Liver (tissue), 9 donors: ENCODE measurements around the gene EXOC4. TPM values are rescaled to one million over a fixed set of nuclear protein-coding genes. Genes with fewer than 3 reads are reported as not detected.

ENCODE experiments used
- DNase-seq: peaks from one replicate; pipeline ENCODE4 v3.0.0-alpha.2; 2017; ENCODE audit warnings: low spot score
- H3K27ac ChIP-seq, 2 donors: one replicate each; pipeline ENCODE4 v1.7.0; 2013; ENCODE audit warnings: inconsistent platforms in 2 of 2, low read length in 2 of 2, control low read depth in 1 of 2, low read depth in 1 of 2, mild to moderate bottlenecking in 1 of 2
- H3K27me3 ChIP-seq, 4 donors: one replicate each; pipeline versions ENCODE4 v1.6.1 to v1.7.0; 2013; ENCODE audit warnings: low read length in 3 of 4, inconsistent platforms in 1 of 4, mild to moderate bottlenecking in 1 of 4, moderate library complexity in 1 of 4; ENCODE audit not compliant: control insufficient read depth in 4 of 4, insufficient read depth in 4 of 4
- H3K36me3 ChIP-seq, 4 donors: one replicate each; pipeline versions ENCODE4 v1.6.1 to v1.7.0; 2013; ENCODE audit warnings: low read length in 3 of 4, mild to moderate bottlenecking in 3 of 4, low read depth in 1 of 4, moderate library complexity in 1 of 4; ENCODE audit not compliant: control insufficient read depth in 4 of 4, insufficient read depth in 3 of 4
- H3K4me1 ChIP-seq, 4 donors: one replicate each; pipeline versions ENCODE4 v1.6.1 to v1.7.0; 2013; ENCODE audit warnings: low read length in 3 of 4, mild to moderate bottlenecking in 3 of 4, moderate library complexity in 1 of 4; ENCODE audit not compliant: control insufficient read depth in 4 of 4, insufficient read depth in 4 of 4
- H3K4me3 ChIP-seq, 3 donors: one replicate each; pipeline versions ENCODE4 v1.6.1 to v1.7.0; 2013; ENCODE audit warnings: low read length in 3 of 3, control low read depth in 1 of 3, low read depth in 1 of 3, mild to moderate bottlenecking in 1 of 3
- H3K9ac ChIP-seq, 2 donors: one replicate each; pipeline ENCODE4 v1.7.0; 2013; ENCODE audit warnings: low read length in 2 of 2, mild to moderate bottlenecking in 2 of 2, moderate library complexity in 2 of 2, control low read depth in 1 of 2, low read depth in 1 of 2
- H3K9me3 ChIP-seq, 4 donors: one replicate each; pipeline versions ENCODE4 v1.6.1 to v1.7.0; 2013; ENCODE audit warnings: low read length in 3 of 4; ENCODE audit not compliant: control insufficient read depth in 4 of 4
- EGR1 ChIP-seq, 2 donors: IDR thresholded peaks; 2 replicates each; pipeline ENCODE4 v1.6.1; 2016 to 2018; ENCODE audit warnings: antibody characterized with exemption in 2 of 2, low read depth in 2 of 2
- FOXA1 ChIP-seq: IDR thresholded peaks from 2 replicates; pipeline ENCODE4 v1.6.1; 2016; ENCODE audit warnings: antibody characterized with exemption
- GABPA ChIP-seq, 2 donors: IDR thresholded peaks in 1 of 2; conservative IDR thresholded peaks in 1 of 2; 2 replicates each; pipeline ENCODE4 v1.6.1; 2016; ENCODE audit warnings: antibody characterized with exemption in 2 of 2, mild to moderate bottlenecking in 1 of 2, moderate library complexity in 1 of 2
- HNF4A ChIP-seq, 2 donors: conservative IDR thresholded peaks; 2 replicates each; pipeline ENCODE4 v1.6.1; 2016; ENCODE audit warnings: antibody characterized with exemption in 2 of 2, mild to moderate bottlenecking in 2 of 2
- HNF4G ChIP-seq: IDR thresholded peaks from 2 replicates; pipeline ENCODE4 v1.6.1; 2016; ENCODE audit warnings: antibody characterized with exemption
- JUND ChIP-seq, 2 donors: IDR thresholded peaks; 2 replicates each; pipeline ENCODE4 v1.6.1; 2016; ENCODE audit warnings: antibody characterized with exemption in 2 of 2
- NR2F2 ChIP-seq: IDR thresholded peaks from 2 replicates; pipeline ENCODE4 v1.6.1; 2016; ENCODE audit warnings: antibody characterized with exemption
- SP1 ChIP-seq: IDR thresholded peaks from 2 replicates; pipeline ENCODE4 v1.6.1; 2018; ENCODE audit warnings: antibody characterized with exemption, mild to moderate bottlenecking
- TAF1 ChIP-seq: conservative IDR thresholded peaks from 2 replicates; pipeline ENCODE4 v1.6.1; 2016; ENCODE audit warnings: antibody characterized with exemption, mild to moderate bottlenecking
- WGBS: extraction: QIAGEN DNeasy Blood & Tissue Kit; methylation state at CpG from one replicate; pipeline ENCODE4 v1.1.7; 2013; 5-methylcytosine and 5-hydroxymethylcytosine counted together
- polyA plus RNA-seq, 2 donors: library from polyadenylated mRNA; stranded (reverse) in 1 of 2; unstranded in 1 of 2; fragments of 200-250 nt in 1 of 2; fragments of >200 nt in 1 of 2; fragmentation: Nextera tagmentation in 1 of 2; extraction: Ambion mirVana in 1 of 2; gene quantifications; one replicate each; pipeline versions ENCODE4 v1.2.1 to v1.2.3, GENCODE V29; 2013 to 2015
- total RNA-seq, 2 donors: library from RNA; depleted of rRNA; stranded (reverse); fragments of >200 nt; gene quantifications; one replicate each; pipeline ENCODE4 v1.2.3, GENCODE V29; 2014
- TF ChIP-seq, protein P1 (sequence below): fragments of 150-350 bp; IDR thresholded peaks from 2 replicates; pipeline ENCODE4 v1.5.1; 2017; ENCODE audit warnings: improper control_type of control experiment, low read depth, low read length; ENCODE audit not compliant: missing input control
- donor health status: healthy.
- donor health status: healthy.
- donor health status: healthy.
- donor health status: healthy.
- donor health status: healthy.

Gene EXOC4
- total and polyA plus RNA-seq, 4 donors = 9.5 to 55.9 (median 23.6) TPM

GRCh38 chr7:134028853-134029252, 776.0 kb downstream of the EXOC4 start:
- H3K36me3 ChIP-seq = peaks cover 0 to 7% (median 0%) of the 10 kb centered on the region in 4 donors
- 95% methylated on average over 4 of the region's 4 CpGs for whole genome bisulfite sequencing
- no peak for TF ChIP-seq SP1
- TF ChIP-seq FOXA1 = no peak
- TF ChIP-seq NR2F2 = no peak
- TF ChIP-seq JUND (IDR thresholded peaks at IDR 0.05) = no peak
- no peak overlapping the region for H3K9ac ChIP-seq
- no peaks in the 10 kb centered on the region for H3K27me3 ChIP-seq
- no peaks in the 10 kb centered on the region for H3K4me1 ChIP-seq
- DNase-seq = no peak
- H3K4me3 ChIP-seq = no peak overlapping the region
- no peak overlapping the region for H3K27ac ChIP-seq
- peaks cover 5 to 19% (median 9%) of the 10 kb centered on the region in 4 donors for H3K9me3 ChIP-seq

- peaks cover 5 to 19% (median 9%) of the 10 kb centered on the region in 4 donors for H3K9me3 ChIP-seq
- TF ChIP-seq JUND (IDR thresholded peaks at IDR 0.05) (no peak), FOXA1 (no peak), EGR1 (IDR thresholded peaks at IDR 0.05; ENCODE audit: low read depth in 2 of 2) (no peak), SP1 (no peak)
- TF ChIP-seq, protein P1, sequence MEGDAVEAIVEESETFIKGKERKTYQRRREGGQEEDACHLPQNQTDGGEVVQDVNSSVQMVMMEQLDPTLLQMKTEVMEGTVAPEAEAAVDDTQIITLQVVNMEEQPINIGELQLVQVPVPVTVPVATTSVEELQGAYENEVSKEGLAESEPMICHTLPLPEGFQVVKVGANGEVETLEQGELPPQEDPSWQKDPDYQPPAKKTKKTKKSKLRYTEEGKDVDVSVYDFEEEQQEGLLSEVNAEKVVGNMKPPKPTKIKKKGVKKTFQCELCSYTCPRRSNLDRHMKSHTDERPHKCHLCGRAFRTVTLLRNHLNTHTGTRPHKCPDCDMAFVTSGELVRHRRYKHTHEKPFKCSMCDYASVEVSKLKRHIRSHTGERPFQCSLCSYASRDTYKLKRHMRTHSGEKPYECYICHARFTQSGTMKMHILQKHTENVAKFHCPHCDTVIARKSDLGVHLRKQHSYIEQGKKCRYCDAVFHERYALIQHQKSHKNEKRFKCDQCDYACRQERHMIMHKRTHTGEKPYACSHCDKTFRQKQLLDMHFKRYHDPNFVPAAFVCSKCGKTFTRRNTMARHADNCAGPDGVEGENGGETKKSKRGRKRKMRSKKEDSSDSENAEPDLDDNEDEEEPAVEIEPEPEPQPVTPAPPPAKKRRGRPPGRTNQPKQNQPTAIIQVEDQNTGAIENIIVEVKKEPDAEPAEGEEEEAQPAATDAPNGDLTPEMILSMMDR = no peak
- no peak overlapping the region for H3K4me3 ChIP-seq
- no peak for DNase-seq
- no peak overlapping the region for H3K27ac ChIP-seq
- WGBS = 91% methylated on average over 1 of the region's 1 CpG
- H3K4me1 ChIP-seq = no peaks in the 10 kb centered on the region
- H3K36me3 ChIP-seq = peaks cover 0 to 7% (median 0%) of the 10 kb centered on the region in 4 donors
- H3K27me3 ChIP-seq = no peaks in the 10 kb centered on the region
- no peak overlapping the region for H3K9ac ChIP-seq
Observed at GRCh38 chr7:134029743-134030142, 776.9 kb downstream of the EXOC4 start.

DNA sequence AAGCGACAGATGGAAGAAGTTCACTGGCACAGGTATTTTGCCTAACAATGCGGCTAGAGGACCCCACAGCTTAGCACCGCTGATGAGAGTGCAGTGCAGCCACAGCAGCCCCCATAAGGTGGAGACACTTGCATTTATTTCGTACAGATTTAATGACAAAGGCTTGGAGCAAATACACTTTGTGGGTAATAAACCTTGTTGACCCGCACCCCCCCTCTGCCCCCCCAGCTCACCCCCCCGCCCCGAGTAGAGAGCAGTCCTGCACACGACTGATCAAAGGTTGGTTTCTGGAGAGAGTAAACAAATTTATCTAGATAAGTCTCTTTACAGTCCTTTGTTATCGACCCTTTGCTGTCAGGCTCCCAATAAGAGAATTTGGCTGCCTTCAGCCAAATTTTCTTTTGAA, 777.6 kb downstream of the EXOC4 start:
- no peak for DNase-seq
- WGBS = 57% methylated on average over 9 of the region's 9 CpGs
- peaks cover 0 to 7% (median 0%) of the 10 kb centered on the region in 4 donors for H3K36me3 ChIP-seq
- no peaks in the 10 kb centered on the region for H3K27me3 ChIP-seq
- H3K9me3 ChIP-seq = peaks cover 5 to 19% (median 9%) of the 10 kb centered on the region in 4 donors
- H3K4me3 ChIP-seq = no peak overlapping the region
- no peaks in the 10 kb centered on the region for H3K4me1 ChIP-seq
- no peak for TF ChIP-seq HNF4G
- peak; percentile 14 to 26 for TF ChIP-seq HNF4A (conservative IDR thresholded peaks at IDR 0.05)
- no peak overlapping the region for H3K9ac ChIP-seq
- no peak overlapping the region for H3K27ac ChIP-seq

- Histone ChIP-seq H3K27me3 (no peaks in the 10 kb centered on the region), H3K36me3 (peaks cover 0 to 7% (median 0%) of the 10 kb centered on the region in 4 donors), H3K9ac (no peak overlapping the region), H3K27ac (no peak overlapping the region), H3K9me3 (peaks cover 5 to 17% (median 9%) of the 10 kb centered on the region in 4 donors), H3K4me3 (no peak overlapping the region), H3K4me1 (no peaks in the 10 kb centered on the region)
- TF ChIP-seq HNF4G (no peak), TAF1 (no peak), GABPA (IDR thresholded peaks at IDR 0.05 in 1 of 2, conservative IDR thresholded peaks at IDR 0.05 in 1 of 2) (no peak), JUND (IDR thresholded peaks at IDR 0.05) (no peak)
- no peak for DNase-seq
- 94% methylated on average over 3 of the region's 3 CpGs for WGBS
Observed at GRCh38 chr7:134031835-134032617, 779.1 kb downstream of the EXOC4 start.
